ENCODE measurements around the gene STXBP6. TPM values are rescaled to one million over a fixed set of nuclear protein-coding genes. Genes with fewer than 3 reads are reported as not detected.
"Not testable (repeated sequence)": the region's sequence is repeated elsewhere in the genome, so short reads cannot be mapped to it uniquely, and the experiment has no call there.

Gene STXBP6
- total and polyA plus RNA-seq, 12 donors, result 12.2 to 49.0 (median 24.4) TPM

DNA sequence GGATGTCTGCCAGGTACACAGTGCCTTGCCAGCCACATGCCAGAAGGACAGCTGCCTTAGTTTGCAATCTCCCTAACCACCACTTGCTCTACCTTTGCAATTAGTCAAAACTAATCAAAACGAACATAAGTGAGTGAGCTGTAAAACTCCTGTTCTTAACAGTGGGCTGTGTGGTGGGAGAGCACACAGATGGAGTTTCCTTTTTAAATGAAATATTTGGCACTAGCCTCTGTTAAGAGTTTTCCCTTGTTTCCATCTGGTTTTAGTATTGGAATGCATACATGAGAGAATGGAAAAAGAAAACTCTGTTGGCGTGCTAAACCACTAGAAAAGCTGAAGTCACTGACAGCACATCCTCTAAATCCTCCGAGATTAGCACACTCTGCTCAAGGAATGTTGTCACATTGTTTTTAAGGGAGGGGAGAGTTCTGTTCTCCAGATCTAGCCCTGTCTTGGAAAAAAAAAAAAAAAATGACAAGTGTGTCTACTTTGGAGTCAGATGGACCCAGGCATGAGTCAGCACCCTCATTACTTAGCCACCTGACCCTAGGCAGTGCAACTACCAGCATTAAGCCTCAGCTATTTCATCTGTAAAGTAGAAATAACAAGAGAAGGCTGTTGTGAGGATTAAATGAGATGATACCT is 83.9 kb downstream of the STXBP6 start:
- H3K36me3 ChIP-seq, result no peaks in the 10 kb centered on the region
- peak overlapping the region in 9 of 10 donors; percentile 20 to 82 (median 68) for H3K27ac ChIP-seq
- DNase-seq (peak in 1 of 2 donors; percentile 24), ATAC-seq (peak; percentile 81 to 94 (median 89))
- H3K4me1 ChIP-seq, result peaks cover 5 to 51% (median 33%) of the 10 kb centered on the region in 9 donors
- WGBS, 2 donors, result 2 to 5% methylated on average over 3 of the region's 3 CpGs
- peak overlapping the region in 1 of 10 donors; percentile 19 for H3K4me3 ChIP-seq
- TF ChIP-seq, protein P1, sequence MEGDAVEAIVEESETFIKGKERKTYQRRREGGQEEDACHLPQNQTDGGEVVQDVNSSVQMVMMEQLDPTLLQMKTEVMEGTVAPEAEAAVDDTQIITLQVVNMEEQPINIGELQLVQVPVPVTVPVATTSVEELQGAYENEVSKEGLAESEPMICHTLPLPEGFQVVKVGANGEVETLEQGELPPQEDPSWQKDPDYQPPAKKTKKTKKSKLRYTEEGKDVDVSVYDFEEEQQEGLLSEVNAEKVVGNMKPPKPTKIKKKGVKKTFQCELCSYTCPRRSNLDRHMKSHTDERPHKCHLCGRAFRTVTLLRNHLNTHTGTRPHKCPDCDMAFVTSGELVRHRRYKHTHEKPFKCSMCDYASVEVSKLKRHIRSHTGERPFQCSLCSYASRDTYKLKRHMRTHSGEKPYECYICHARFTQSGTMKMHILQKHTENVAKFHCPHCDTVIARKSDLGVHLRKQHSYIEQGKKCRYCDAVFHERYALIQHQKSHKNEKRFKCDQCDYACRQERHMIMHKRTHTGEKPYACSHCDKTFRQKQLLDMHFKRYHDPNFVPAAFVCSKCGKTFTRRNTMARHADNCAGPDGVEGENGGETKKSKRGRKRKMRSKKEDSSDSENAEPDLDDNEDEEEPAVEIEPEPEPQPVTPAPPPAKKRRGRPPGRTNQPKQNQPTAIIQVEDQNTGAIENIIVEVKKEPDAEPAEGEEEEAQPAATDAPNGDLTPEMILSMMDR (IDR thresholded peaks at IDR 0.05), result no peak
- H3K27me3 ChIP-seq, result no peaks in the 10 kb centered on the region
- intact Hi-C loops (cut with DNase I), result loop anchor here in 5 of 10 donors (2.0 to 10.0 kb wide), 5 partner anchors 35 to 169 kb away; no protein-coding TSS in a partner anchor
- no peaks in the 10 kb centered on the region for H3K9me3 ChIP-seq

DNA sequence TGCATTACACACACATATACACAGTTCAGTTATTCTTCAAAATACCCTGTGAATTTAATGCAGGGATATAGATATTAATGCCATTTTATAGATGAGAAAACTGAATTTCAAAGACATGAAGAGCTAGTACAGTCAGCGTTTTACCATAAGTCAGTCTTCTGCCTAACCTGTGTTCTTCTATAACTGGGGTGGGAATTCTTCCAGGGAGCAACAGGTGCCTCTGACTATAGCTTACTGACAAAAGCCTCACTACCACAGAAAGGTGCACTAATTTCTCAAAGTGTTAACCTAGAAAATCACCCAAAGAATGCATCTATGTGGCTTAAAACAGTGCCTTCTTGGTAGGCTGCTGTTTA is 84.4 kb downstream of the STXBP6 start:
- Histone ChIP-seq H3K9me3 (no peaks in the 10 kb centered on the region), H3K36me3 (no peaks in the 10 kb centered on the region), H3K4me3 (peak overlapping the region in 1 of 10 donors; percentile 19), H3K27me3 (no peaks in the 10 kb centered on the region), H3K4me1 (peaks cover 5 to 50% (median 36%) of the 10 kb centered on the region in 9 donors), H3K27ac (peak overlapping the region in 9 of 10 donors; percentile 20 to 82 (median 68))
- WGBS, 2 donors, result 75 to 84% methylated on average over 1 of the region's 1 CpG
- intact Hi-C loops (cut with DNase I), result loop anchor here in 5 of 10 donors (5.0 to 10.0 kb wide), 4 partner anchors 37 to 169 kb away; no protein-coding TSS in a partner anchor
- ATAC-seq (peak in 1 of 8 donors; percentile 12), DNase-seq (no peak)
- TF ChIP-seq, protein P1 (IDR thresholded peaks at IDR 0.05), result no peak

DNA sequence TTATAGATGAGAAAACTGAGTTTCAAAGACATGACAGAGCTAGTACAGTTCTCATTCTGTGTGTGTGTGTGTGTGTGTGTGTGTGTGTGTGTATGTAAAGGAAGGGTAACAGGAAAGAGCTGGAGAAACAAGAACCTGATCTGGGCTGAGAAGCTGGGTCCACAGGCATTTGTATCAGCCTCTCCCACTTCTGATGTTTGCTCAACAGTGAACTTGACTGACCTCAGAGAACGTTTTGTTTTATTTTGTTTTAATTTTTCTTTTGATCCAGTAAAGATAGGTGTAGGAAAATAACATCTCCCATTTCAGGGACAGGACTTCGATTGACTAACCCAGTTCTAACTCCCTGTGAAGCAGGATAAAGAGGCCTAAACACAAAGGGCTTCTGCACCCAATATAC is 85.4 kb downstream of the STXBP6 start:
- Histone ChIP-seq H3K4me3 (no peak overlapping the region), H3K27me3 (no peaks in the 10 kb centered on the region), H3K9me3 (no peaks in the 10 kb centered on the region), H3K27ac (peak overlapping the region in 4 of 10 donors; percentile 68 to 82 (median 72)), H3K36me3 (no peaks in the 10 kb centered on the region), H3K4me1 (peaks cover 9 to 60% (median 44%) of the 10 kb centered on the region in 9 donors)
- TF ChIP-seq, protein P1 (IDR thresholded peaks at IDR 0.05), result no peak
- intact Hi-C loops (cut with DNase I), result loop anchor here in 3 of 10 donors (10.0 kb wide), 2 partner anchors 80 to 170 kb away; no protein-coding TSS in a partner anchor
- WGBS, 2 donors, result 62 to 69% methylated on average over 2 of the region's 2 CpGs
- no peak for ATAC-seq
- DNase-seq, result no peak

DNA sequence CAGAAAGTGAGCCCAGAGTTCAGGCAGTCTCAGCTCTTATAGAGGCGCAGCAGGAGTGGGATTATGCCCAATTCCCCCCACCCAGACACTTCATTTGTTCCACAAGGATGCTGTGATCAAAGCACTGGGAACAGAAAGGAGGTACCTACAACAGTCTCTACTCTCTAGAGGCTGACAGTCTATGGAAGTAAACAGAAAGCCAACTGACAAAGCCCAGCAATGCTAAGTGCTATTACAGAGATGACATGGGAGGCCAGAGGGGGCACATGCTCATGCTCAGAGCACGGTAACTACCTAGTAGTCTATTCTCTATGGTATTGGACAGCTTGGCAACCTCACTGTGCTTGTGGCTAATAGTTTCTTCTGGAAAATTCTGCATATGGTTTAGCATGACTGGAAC is 85.9 kb downstream of the STXBP6 start:
- no peak overlapping the region for H3K4me3 ChIP-seq
- no peaks in the 10 kb centered on the region for H3K27me3 ChIP-seq
- 81% methylated on average over 2 of the region's 2 CpGs for WGBS, 2 donors
- no peaks in the 10 kb centered on the region for H3K36me3 ChIP-seq
- ATAC-seq (no peak), DNase-seq (no peak)
- peak overlapping the region in 1 of 10 donors; percentile 72 for H3K27ac ChIP-seq
- peaks cover 14 to 63% (median 50%) of the 10 kb centered on the region in 9 donors for H3K4me1 ChIP-seq
- TF ChIP-seq, protein P1 (IDR thresholded peaks at IDR 0.05), result no peak
- intact Hi-C loops (cut with DNase I), result loop anchor here in 3 of 10 donors (10.0 kb wide), 2 partner anchors 81 to 171 kb away; no protein-coding TSS in a partner anchor
- H3K9me3 ChIP-seq, result no peaks in the 10 kb centered on the region

DNA sequence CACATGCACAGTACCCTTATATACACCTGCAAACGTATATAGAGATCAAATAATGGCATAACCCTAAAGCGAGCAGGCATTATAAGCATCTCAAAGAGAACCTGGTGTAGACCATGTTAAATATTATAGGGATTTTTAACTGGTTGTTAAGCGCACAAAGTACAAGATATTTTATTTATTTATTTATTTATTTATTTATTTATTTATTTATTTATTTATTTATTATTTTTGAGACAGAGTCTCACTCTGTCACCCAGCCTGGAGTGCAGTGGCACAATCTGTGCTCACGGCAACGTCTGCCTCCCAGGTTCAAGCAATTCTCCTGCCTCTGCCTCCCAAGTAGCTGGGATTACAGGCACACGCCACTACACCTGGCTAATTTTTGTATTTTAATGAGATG is 87.8 kb downstream of the STXBP6 start:
- WGBS, 2 donors, result 95 to 97% methylated on average over 6 of the region's 6 CpGs
- H3K4me1 ChIP-seq, result peaks cover 18 to 71% (median 60%) of the 10 kb centered on the region in 9 donors
- intact Hi-C loops (cut with DNase I), result loop anchor here in 3 of 10 donors (10.0 kb wide), 2 partner anchors 83 to 173 kb away; no protein-coding TSS in a partner anchor
- ATAC-seq, H3K9me3 ChIP-seq, DNase-seq, H3K4me3 ChIP-seq, H3K36me3 ChIP-seq, H3K27ac ChIP-seq, H3K27me3 ChIP-seq: not testable (repeated sequence)
